Suprapubic skin (tissue), 4 donors: ENCODE data around the gene MFN2.

Experiments
- CTCF ChIP-seq, 2 donors: fragments of 200-600 bp in 1 of 2; fragments of 450-650 bp in 1 of 2; sonication (generic) in 1 of 2; IDR thresholded peaks; one replicate each; pipeline ENCODE4 v1.5.1; 2016 to 2019; ENCODE audit warnings: antibody characterized with exemption in 2 of 2, mild to moderate bottlenecking in 1 of 2, moderate library complexity in 1 of 2
- POLR2A ChIP-seq, 2 donors: fragments of 450-650 bp; IDR thresholded peaks; one replicate each; pipeline ENCODE4 v1.6.1; 2017; ENCODE audit warnings: antibody characterized with exemption in 2 of 2, mild to moderate bottlenecking in 2 of 2, moderate library complexity in 2 of 2
- POLR2AphosphoS5 ChIP-seq, 3 donors: sonication (generic); formaldehyde crosslinking; IDR thresholded peaks; one replicate each; pipeline ENCODE4 v1.6.1; 2017; ENCODE audit warnings: antibody characterized with exemption in 3 of 3

- peak in 1 of 2 donors; percentile 19 for TF ChIP-seq CTCF (IDR thresholded peaks at IDR 0.05)
- no peak for TF ChIP-seq POLR2A (IDR thresholded peaks at IDR 0.05)
- no peak for TF ChIP-seq POLR2AphosphoS5 (IDR thresholded peaks at IDR 0.05)
Measured at GRCh38 chr1:11982010-11982392, 1.8 kb downstream of the MFN2 start.
